Measurements from ENCODE around the gene GC. TPM values are rescaled to one million over a fixed set of nuclear protein-coding genes. Genes with fewer than 3 reads are reported as not detected.

The GC gene, protein sequence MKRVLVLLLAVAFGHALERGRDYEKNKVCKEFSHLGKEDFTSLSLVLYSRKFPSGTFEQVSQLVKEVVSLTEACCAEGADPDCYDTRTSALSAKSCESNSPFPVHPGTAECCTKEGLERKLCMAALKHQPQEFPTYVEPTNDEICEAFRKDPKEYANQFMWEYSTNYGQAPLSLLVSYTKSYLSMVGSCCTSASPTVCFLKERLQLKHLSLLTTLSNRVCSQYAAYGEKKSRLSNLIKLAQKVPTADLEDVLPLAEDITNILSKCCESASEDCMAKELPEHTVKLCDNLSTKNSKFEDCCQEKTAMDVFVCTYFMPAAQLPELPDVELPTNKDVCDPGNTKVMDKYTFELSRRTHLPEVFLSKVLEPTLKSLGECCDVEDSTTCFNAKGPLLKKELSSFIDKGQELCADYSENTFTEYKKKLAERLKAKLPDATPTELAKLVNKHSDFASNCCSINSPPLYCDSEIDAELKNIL
- 1 to 10 TPM in 2 of 6 donors, not detected in 4; 1.6 to 2.5 TPM for total RNA-seq

DNA sequence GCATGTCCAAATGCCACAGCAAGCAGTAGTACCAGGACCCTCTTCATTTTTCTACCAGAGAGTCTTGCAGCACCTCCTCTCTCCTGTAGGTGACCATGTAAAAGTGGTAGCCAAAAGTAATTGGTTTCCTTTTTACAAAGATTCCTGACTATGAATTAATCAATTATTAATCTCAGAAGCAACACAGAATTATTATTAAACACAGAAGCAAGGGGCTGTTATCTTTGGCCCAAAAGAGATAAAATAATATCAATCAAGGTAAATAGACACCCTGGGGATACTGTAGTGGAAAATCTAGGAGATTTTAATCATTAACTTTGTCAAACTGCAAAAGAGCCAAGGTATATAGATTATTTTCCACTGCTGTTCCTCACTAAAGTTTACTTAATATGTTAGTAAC, at the start of gene GC:
Gene GC, minus strand, starts transcription at position 108 of the 400 bp plus-strand sequence. Its CDS starts 61 bp downstream, at position 47.
- Histone ChIP-seq H3K4me1 (peaks cover 0 to 4% (median 0%) of the 10 kb centered on the region in 4 donors), H3K4me3 (no peak within 1 kb of the TSS), H3K9me3 (no peaks in the 10 kb centered on the region), H3K27me3 (no peaks in the 10 kb centered on the region), H3K36me3 (no peaks in the 10 kb centered on the region), H3K27ac (no peak within 1 kb of the TSS)
- ATAC-seq (ENCODE audit: low FRiP score in 2 of 2) = no peak
- no peak for TF ChIP-seq POLR2AphosphoS5 (IDR thresholded peaks at IDR 0.05)
- TF ChIP-seq, protein P1, sequence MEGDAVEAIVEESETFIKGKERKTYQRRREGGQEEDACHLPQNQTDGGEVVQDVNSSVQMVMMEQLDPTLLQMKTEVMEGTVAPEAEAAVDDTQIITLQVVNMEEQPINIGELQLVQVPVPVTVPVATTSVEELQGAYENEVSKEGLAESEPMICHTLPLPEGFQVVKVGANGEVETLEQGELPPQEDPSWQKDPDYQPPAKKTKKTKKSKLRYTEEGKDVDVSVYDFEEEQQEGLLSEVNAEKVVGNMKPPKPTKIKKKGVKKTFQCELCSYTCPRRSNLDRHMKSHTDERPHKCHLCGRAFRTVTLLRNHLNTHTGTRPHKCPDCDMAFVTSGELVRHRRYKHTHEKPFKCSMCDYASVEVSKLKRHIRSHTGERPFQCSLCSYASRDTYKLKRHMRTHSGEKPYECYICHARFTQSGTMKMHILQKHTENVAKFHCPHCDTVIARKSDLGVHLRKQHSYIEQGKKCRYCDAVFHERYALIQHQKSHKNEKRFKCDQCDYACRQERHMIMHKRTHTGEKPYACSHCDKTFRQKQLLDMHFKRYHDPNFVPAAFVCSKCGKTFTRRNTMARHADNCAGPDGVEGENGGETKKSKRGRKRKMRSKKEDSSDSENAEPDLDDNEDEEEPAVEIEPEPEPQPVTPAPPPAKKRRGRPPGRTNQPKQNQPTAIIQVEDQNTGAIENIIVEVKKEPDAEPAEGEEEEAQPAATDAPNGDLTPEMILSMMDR (IDR thresholded peaks at IDR 0.05) = no peak
- no peak for DNase-seq

DNA sequence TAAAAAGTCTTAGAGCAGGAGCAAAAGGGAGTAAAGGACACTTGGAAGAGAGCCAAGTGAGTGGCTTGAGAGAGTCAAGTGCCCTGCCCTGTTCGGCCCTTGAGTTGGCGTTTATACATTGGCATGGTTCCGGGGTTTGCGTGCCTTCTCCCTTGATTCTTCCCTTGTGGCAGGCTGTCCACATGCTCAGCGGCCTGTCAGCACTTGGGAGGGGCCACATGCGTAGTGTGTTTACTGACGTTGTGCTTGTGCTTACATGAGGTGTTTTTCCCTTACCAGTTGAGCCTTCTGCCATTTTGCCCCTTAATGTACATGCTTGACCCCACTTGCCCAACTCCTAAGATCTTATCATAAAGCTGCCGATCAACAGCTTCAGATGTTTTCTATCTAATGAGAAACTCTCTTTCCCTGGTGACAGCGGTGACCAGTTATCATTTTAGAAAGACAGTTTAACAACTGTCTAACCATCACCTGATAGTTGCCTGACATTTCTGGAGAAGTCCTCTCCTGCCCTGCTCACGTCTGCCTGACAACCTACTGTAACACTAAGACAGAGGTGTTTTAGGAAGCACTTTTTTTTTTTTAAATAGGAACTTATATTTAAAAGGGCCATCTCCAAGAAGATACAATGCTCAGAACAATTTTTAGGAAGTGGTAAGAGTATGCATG, 49.5 kb upstream of the GC start:
- peak in 1 of 2 donors; percentile 40 for DNase-seq
- no peaks in the 10 kb centered on the region for H3K9me3 ChIP-seq
- no peak overlapping the region for H3K27ac ChIP-seq
- no peaks in the 10 kb centered on the region for H3K4me1 ChIP-seq
- no peaks in the 10 kb centered on the region for H3K36me3 ChIP-seq
- H3K27me3 ChIP-seq = no peaks in the 10 kb centered on the region
- H3K4me3 ChIP-seq = no peak overlapping the region
- peak; percentile 31 to 51 for ATAC-seq (ENCODE audit: low FRiP score in 2 of 2)
- TF ChIP-seq POLR2A (IDR thresholded peaks at IDR 0.05) (no peak), POLR2AphosphoS5 (IDR thresholded peaks at IDR 0.05) (no peak), EP300 (IDR thresholded peaks at IDR 0.05) (no peak)
- TF ChIP-seq, protein P1 (IDR thresholded peaks at IDR 0.05) = no peak
- WGBS, 2 donors = 40 to 42% methylated on average over 10 of the region's 10 CpGs

DNA sequence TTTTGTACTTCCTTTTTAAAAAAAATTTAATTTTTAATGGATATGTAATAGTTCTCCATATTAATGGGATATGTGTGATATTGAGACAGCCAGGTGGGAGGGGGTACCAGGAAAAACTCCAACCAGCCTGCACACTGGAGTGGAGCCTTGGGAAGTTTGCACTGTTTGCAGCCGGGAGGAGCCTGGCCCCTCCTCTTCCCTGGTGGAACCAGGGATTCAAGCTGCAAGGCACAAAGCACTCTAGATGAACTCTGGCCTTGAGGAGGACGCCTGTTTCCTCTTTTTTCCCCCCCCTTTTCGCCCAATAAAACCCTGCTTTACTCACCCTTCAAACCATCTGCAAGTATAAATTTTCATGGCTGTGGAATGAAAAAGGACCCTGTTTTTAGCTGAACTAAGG, 48.2 kb upstream of the GC start:
- Histone ChIP-seq H3K9me3 (no peaks in the 10 kb centered on the region), H3K36me3 (no peaks in the 10 kb centered on the region), H3K27me3 (no peaks in the 10 kb centered on the region), H3K4me3 (no peak overlapping the region), H3K4me1 (no peaks in the 10 kb centered on the region), H3K27ac (no peak overlapping the region)
- 28 to 33% methylated on average over 3 of the region's 3 CpGs for WGBS, 2 donors
- no peak for TF ChIP-seq POLR2A (IDR thresholded peaks at IDR 0.05)
- no peak for TF ChIP-seq EP300 (IDR thresholded peaks at IDR 0.05)
- TF ChIP-seq, protein P1 (IDR thresholded peaks at IDR 0.05) = no peak
- no peak for TF ChIP-seq POLR2AphosphoS5 (IDR thresholded peaks at IDR 0.05)
- DNase-seq = no peak
- ATAC-seq (ENCODE audit: low FRiP score in 2 of 2) = no peak

DNA sequence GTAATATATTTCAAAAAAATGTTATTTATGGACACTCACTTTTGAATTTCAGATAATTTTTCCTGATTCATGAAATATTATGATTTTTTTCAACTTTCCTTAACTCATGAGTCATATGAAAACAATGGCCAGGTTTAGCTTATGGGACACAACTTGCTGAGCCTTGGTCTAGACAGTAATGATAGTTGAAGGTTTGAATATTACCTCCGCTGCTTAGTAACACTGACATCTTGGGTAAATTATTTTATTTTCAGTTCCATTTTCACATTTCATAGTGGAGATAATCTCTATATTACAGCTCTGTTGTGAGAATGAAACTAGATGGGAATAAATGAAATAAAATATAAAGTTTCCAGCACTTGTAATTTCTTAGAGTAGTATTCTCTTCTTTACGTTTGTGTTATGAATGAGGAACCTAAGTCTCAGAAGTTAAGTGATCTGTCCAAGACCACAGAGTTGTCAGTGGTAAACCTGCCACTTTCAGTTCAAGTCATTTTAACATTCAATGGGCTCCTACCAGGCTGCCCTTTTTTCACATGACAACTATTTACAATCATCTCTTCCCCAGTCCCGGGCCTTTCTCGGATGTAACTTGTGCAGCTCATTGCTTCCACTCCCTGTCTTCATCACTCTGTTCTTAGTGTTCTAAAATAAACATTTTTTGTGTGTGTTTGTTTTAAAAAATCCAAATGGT, 46.8 kb upstream of the GC start:
- H3K27ac ChIP-seq = no peak overlapping the region
- no peaks in the 10 kb centered on the region for H3K27me3 ChIP-seq
- ATAC-seq (ENCODE audit: low FRiP score in 2 of 2) (no peak), DNase-seq (no peak)
- no peaks in the 10 kb centered on the region for H3K9me3 ChIP-seq
- no peaks in the 10 kb centered on the region for H3K4me1 ChIP-seq
- TF ChIP-seq EP300 (IDR thresholded peaks at IDR 0.05) = no peak
- TF ChIP-seq, protein P1 (IDR thresholded peaks at IDR 0.05) = no peak
- no peak for TF ChIP-seq POLR2A (IDR thresholded peaks at IDR 0.05)
- TF ChIP-seq POLR2AphosphoS5 (IDR thresholded peaks at IDR 0.05) = no peak
- H3K36me3 ChIP-seq = no peaks in the 10 kb centered on the region
- H3K4me3 ChIP-seq = no peak overlapping the region
- WGBS, 2 donors = 71 to 72% methylated on average over 4 of the region's 4 CpGs
